H54 (cell line): Measurements from ENCODE around the gene OGN.

Experiments used
- DNase-seq: peaks from one replicate; pipeline ENCODE4 v3.0.0; 2011; ENCODE audit warnings: low spot score, mixed read lengths; ENCODE audit not compliant: insufficient read length
- FAIRE-seq: peaks from 3 replicates; lab custom pipeline; 2011; peaks lifted over from hg19 to GRCh38; lab: Jason Lieb, UNC
- POLR2A ChIP-seq: IDR thresholded peaks from 2 replicates; pipeline ENCODE4 v1.6.1; 2011; ENCODE audit warnings: low read depth, mild to moderate bottlenecking, low read length

Gene OGN

GRCh38 chr9:92349771-92350739 is 54.3 kb downstream of the OGN start:
- FAIRE-seq, result no peak

GRCh38 chr9:92345582-92345981 is 58.8 kb downstream of the OGN start:
- no peak for FAIRE-seq
- TF ChIP-seq POLR2A, result no peak
- no peak for DNase-seq

More at GRCh38 chr9:92349771-92350739, 54.3 kb downstream of the OGN start:
- DNase-seq, result no peak
- no peak for TF ChIP-seq POLR2A

GRCh38 chr9:92342825-92343488 is 61.4 kb downstream of the OGN start:
- FAIRE-seq, result no peak
- no peak for TF ChIP-seq POLR2A
- DNase-seq, result no peak

DNA sequence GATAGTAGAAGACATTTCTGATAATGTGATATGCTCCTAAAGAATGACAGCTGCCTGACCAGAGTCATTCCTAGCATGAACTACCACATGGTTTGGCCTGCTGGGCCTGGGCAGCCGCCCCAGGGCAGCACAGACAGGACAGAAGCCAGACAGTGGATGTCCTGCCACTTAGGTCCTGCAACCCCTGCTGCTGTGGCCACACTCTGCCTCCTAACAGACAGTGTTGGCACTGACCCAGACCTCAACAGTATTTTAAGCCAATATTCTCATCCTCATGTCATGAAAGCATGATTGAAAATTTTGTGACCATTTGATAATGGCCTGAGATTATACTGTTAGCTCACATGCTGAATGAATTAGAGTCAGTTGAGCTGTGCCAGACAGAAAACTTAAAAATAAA is 62.8 kb downstream of the OGN start:
- TF ChIP-seq POLR2A, result no peak
- DNase-seq (no peak), FAIRE-seq (no peak)

GRCh38 chr9:92333282-92333634 is 71.1 kb downstream of the OGN start:
- TF ChIP-seq POLR2A, result no peak
- FAIRE-seq, result no peak
- no peak for DNase-seq
